ENCODE results near the gene EFCAB14.

DNA sequence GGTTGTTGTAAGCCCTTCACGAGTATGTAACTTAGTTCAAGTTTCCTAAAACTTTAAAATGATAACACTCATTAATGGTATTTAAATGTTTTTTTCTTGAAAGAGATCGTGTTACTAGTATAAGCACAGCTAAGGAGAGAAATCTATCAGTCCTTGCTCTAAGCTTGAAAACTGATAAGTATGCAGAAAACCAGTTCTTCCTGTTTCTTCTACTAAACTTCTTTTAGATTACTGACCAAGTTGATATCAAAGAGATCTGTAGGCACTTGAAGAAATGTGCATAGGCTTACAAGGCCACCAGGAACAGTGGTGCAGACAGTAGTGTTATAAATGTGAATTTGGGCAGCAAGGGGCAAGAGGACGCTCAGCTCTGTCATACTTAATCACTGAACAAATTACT lies 3.9 kb downstream of the EFCAB14 start:
- TF ChIP-seq SP1 (IDR thresholded peaks at IDR 0.05) (no peak), L3MBTL2 (conservative IDR thresholded peaks at IDR 0.05) (no peak), CTBP1 (IDR thresholded peaks at IDR 0.05; ENCODE audit: borderline replicate concordance) (no peak)
